GM12874 (cell line): ENCODE results near the gene PKNOX2.

Experiments
- CTCF ChIP-seq: IDR thresholded peaks from 2 replicates; pipeline ENCODE4 v1.5.1; 2011; ENCODE audit warnings: low read depth, mild to moderate bottlenecking, control low read depth, low read length, moderate library complexity; ENCODE audit not compliant: insufficient read depth

PKNOX2 gene

GRCh38 chr11:125364121-125364826, 199.7 kb downstream of the PKNOX2 start:
- no peak for TF ChIP-seq CTCF

GRCh38 chr11:125365196-125365931, 200.8 kb downstream of the PKNOX2 start:
- TF ChIP-seq CTCF, result no peak

GRCh38 chr11:125367710-125368109, 203.2 kb downstream of the PKNOX2 start:
- no peak for TF ChIP-seq CTCF

- no peak for TF ChIP-seq CTCF
Measured at GRCh38 chr11:125368757-125369156, 204.2 kb downstream of the PKNOX2 start.

GRCh38 chr11:125369808-125370207, 205.3 kb downstream of the PKNOX2 start:
- no peak for TF ChIP-seq CTCF

GRCh38 chr11:125370561-125371389, 206.2 kb downstream of the PKNOX2 start:
- no peak for TF ChIP-seq CTCF

- no peak for TF ChIP-seq CTCF
Measured at GRCh38 chr11:125371431-125371935, 206.9 kb downstream of the PKNOX2 start.
